Measurements from ENCODE around the gene MIS18A.
"Not testable (repeated sequence)": the region's sequence is repeated elsewhere in the genome, so short reads cannot be mapped to it uniquely, and the experiment has no call there.

MIS18A gene

DNA sequence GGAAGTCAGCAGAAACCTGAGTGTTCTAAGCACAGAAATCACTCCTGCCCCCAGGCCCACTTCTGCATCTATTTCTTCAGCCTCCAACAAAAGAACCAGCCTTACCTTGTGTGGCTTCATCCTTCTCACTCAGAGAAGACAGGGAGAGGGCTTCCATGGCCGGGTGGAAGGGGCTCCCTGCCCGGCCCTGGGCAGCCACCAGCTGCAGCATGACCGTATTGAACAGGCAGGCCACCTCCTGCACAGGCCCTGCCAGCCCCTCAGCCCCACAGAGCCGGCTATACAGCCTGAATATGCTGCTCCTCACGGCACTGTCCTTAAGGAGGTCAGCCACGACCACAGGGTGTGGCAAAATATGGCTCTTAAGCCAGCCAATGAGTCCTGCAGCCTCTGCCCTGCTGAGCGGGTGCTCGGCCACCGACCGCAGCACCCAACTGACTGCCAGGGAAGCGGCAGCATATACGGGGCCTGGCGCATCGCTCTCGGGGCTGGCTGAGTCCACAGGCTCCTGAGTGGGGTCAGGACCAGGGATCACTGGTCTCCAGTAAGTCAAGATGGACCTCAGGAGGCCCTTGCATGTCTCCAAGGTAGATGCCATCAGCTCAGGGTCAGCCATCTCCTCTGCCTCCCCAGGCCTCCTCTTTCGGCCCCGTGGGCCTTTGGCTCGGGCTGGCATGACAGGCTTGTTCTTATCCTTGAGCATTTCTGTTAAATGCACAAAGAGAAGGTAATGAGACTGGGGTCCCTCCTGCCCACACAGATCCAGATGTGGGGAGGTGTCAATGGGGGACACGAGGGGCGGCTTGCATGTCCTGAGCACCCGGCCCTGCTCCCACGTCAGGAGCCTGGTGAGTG lies 37.7 kb upstream of the MIS18A start:
- no peak overlapping the region for H3K27ac ChIP-seq (ENCODE audit: insufficient read depth, low read length, poor library complexity, severe bottlenecking)
- H3K27me3 ChIP-seq (replicated peaks; ENCODE audit: control insufficient read depth, insufficient read depth, low read length, poor library complexity, severe bottlenecking), result no peaks in the 10 kb centered on the region
- peaks cover 69% of the 10 kb centered on the region for H3K36me3 ChIP-seq (ENCODE audit: control insufficient read depth, insufficient read depth, low read length)
- no peak for DNase-seq
- no peaks in the 10 kb centered on the region for H3K9me3 ChIP-seq (ENCODE audit: control insufficient read depth, low read length)
- no peak overlapping the region for H3K4me3 ChIP-seq (ENCODE audit: insufficient read depth, low read depth, low read length, poor library complexity, severe bottlenecking)
- H3K4me1 ChIP-seq (ENCODE audit: control insufficient read depth, insufficient read depth, low read length, poor library complexity, severe bottlenecking), result no peaks in the 10 kb centered on the region

- H3K36me3 ChIP-seq (ENCODE audit: control insufficient read depth, insufficient read depth, low read length), result peaks cover 60% of the 10 kb centered on the region
- no peaks in the 10 kb centered on the region for H3K9me3 ChIP-seq (ENCODE audit: control insufficient read depth, low read length)
- H3K4me3 ChIP-seq (ENCODE audit: insufficient read depth, low read depth, low read length, poor library complexity, severe bottlenecking), result no peak overlapping the region
- H3K4me1 ChIP-seq (ENCODE audit: control insufficient read depth, insufficient read depth, low read length, poor library complexity, severe bottlenecking), result no peaks in the 10 kb centered on the region
- no peaks in the 10 kb centered on the region for H3K27me3 ChIP-seq (replicated peaks; ENCODE audit: control insufficient read depth, insufficient read depth, low read length, poor library complexity, severe bottlenecking)
- no peak overlapping the region for H3K27ac ChIP-seq (ENCODE audit: insufficient read depth, low read length, poor library complexity, severe bottlenecking)
- no peak for DNase-seq
These were observed 36.8 kb upstream of the MIS18A start for GRCh38 chr21:32315511-32316281.

- Histone ChIP-seq H3K36me3 (ENCODE audit: control insufficient read depth, insufficient read depth, low read length) (peaks cover 52% of the 10 kb centered on the region), H3K4me3 (ENCODE audit: insufficient read depth, low read depth, low read length, poor library complexity, severe bottlenecking) (no peak overlapping the region), H3K27me3 (replicated peaks; ENCODE audit: control insufficient read depth, insufficient read depth, low read length, poor library complexity, severe bottlenecking) (no peaks in the 10 kb centered on the region), H3K27ac (ENCODE audit: insufficient read depth, low read length, poor library complexity, severe bottlenecking) (no peak overlapping the region), H3K4me1 (ENCODE audit: control insufficient read depth, insufficient read depth, low read length, poor library complexity, severe bottlenecking) (no peaks in the 10 kb centered on the region), H3K9me3 (ENCODE audit: control insufficient read depth, low read length) (no peaks in the 10 kb centered on the region)
- no peak for DNase-seq
These were observed 36.0 kb upstream of the MIS18A start for GRCh38 chr21:32314806-32315205.

DNA sequence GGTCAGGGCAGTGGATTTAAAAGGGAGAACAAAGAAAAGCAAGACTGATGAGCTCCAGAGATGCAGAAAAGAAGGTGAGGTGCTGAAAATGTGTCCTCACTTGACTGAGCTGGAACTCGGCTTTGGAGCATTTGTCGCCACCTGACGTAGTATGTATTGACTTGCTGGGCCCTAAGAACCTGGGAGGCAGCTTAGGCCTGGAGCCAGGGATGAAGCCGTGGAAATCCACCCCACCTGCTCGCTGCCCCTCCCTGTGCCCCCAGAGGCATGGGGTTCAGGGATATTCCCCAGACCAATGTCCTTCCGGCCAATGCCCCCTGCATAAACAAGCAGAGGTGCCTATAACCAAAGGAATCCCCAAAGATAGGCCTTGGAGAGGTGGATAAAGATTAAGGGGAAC lies 34.1 kb upstream of the MIS18A start:
- no peak overlapping the region for H3K27ac ChIP-seq (ENCODE audit: insufficient read depth, low read length, poor library complexity, severe bottlenecking)
- DNase-seq, result no peak
- H3K9me3 ChIP-seq (ENCODE audit: control insufficient read depth, low read length), result no peaks in the 10 kb centered on the region
- no peaks in the 10 kb centered on the region for H3K4me1 ChIP-seq (ENCODE audit: control insufficient read depth, insufficient read depth, low read length, poor library complexity, severe bottlenecking)
- no peak overlapping the region for H3K4me3 ChIP-seq (ENCODE audit: insufficient read depth, low read depth, low read length, poor library complexity, severe bottlenecking)
- H3K27me3 ChIP-seq (replicated peaks; ENCODE audit: control insufficient read depth, insufficient read depth, low read length, poor library complexity, severe bottlenecking), result no peaks in the 10 kb centered on the region
- H3K36me3 ChIP-seq (ENCODE audit: control insufficient read depth, insufficient read depth, low read length), result peaks cover 36% of the 10 kb centered on the region

DNA sequence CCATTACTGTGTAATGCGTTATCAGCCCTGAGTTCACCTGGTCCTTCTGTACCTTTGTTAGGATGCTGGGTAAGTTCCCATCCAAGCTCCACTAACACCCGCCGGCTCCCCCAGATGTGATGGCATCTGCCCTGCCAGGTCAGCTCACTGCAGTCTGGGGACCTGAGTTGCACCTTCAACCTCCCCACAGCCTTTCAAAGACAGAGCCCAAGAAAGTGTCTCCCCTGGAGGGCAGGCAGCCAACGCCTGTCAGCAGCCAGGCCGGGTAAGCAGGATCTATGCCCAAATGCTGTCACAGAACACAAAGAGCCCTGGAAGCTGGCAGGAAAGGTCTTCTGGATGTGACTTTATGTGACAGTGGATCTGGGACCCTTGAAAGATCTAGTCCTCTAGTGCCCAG lies 33.5 kb upstream of the MIS18A start:
- H3K36me3 ChIP-seq (ENCODE audit: control insufficient read depth, insufficient read depth, low read length), result peaks cover 29% of the 10 kb centered on the region
- H3K27ac ChIP-seq (ENCODE audit: insufficient read depth, low read length, poor library complexity, severe bottlenecking), result no peak overlapping the region
- H3K27me3 ChIP-seq (replicated peaks; ENCODE audit: control insufficient read depth, insufficient read depth, low read length, poor library complexity, severe bottlenecking), result no peaks in the 10 kb centered on the region
- H3K4me3 ChIP-seq (ENCODE audit: insufficient read depth, low read depth, low read length, poor library complexity, severe bottlenecking), result no peak overlapping the region
- H3K9me3 ChIP-seq (ENCODE audit: control insufficient read depth, low read length), result no peaks in the 10 kb centered on the region
- H3K4me1 ChIP-seq (ENCODE audit: control insufficient read depth, insufficient read depth, low read length, poor library complexity, severe bottlenecking), result no peaks in the 10 kb centered on the region
- no peak for DNase-seq

GRCh38 chr21:32311621-32312020 lies 32.8 kb upstream of the MIS18A start:
- Histone ChIP-seq H3K4me3 (ENCODE audit: insufficient read depth, low read depth, low read length, poor library complexity, severe bottlenecking) (no peak overlapping the region), H3K36me3 (ENCODE audit: control insufficient read depth, insufficient read depth, low read length) (peaks cover 22% of the 10 kb centered on the region), H3K27me3 (replicated peaks; ENCODE audit: control insufficient read depth, insufficient read depth, low read length, poor library complexity, severe bottlenecking) (no peaks in the 10 kb centered on the region), H3K4me1 (ENCODE audit: control insufficient read depth, insufficient read depth, low read length, poor library complexity, severe bottlenecking) (no peaks in the 10 kb centered on the region), H3K9me3 (ENCODE audit: control insufficient read depth, low read length) (no peaks in the 10 kb centered on the region), H3K27ac (ENCODE audit: insufficient read depth, low read length, poor library complexity, severe bottlenecking) (no peak overlapping the region)
- no peak for DNase-seq

GRCh38 chr21:32310976-32311375 lies 32.1 kb upstream of the MIS18A start:
- not testable (repeated sequence) for H3K9me3 ChIP-seq (ENCODE audit: control insufficient read depth, low read length); DNase-seq; H3K4me3 ChIP-seq (ENCODE audit: insufficient read depth, low read depth, low read length, poor library complexity, severe bottlenecking); H3K4me1 ChIP-seq (ENCODE audit: control insufficient read depth, insufficient read depth, low read length, poor library complexity, severe bottlenecking); H3K27ac ChIP-seq (ENCODE audit: insufficient read depth, low read length, poor library complexity, severe bottlenecking); H3K27me3 ChIP-seq (replicated peaks; ENCODE audit: control insufficient read depth, insufficient read depth, low read length, poor library complexity, severe bottlenecking)
- H3K36me3 ChIP-seq (ENCODE audit: control insufficient read depth, insufficient read depth, low read length), result peaks cover 16% of the 10 kb centered on the region

- Histone ChIP-seq H3K27ac (ENCODE audit: insufficient read depth, low read length, poor library complexity, severe bottlenecking) (no peak overlapping the region), H3K27me3 (replicated peaks; ENCODE audit: control insufficient read depth, insufficient read depth, low read length, poor library complexity, severe bottlenecking) (no peaks in the 10 kb centered on the region), H3K4me3 (ENCODE audit: insufficient read depth, low read depth, low read length, poor library complexity, severe bottlenecking) (no peak overlapping the region), H3K9me3 (ENCODE audit: control insufficient read depth, low read length) (no peaks in the 10 kb centered on the region), H3K4me1 (ENCODE audit: control insufficient read depth, insufficient read depth, low read length, poor library complexity, severe bottlenecking) (no peaks in the 10 kb centered on the region), H3K36me3 (ENCODE audit: control insufficient read depth, insufficient read depth, low read length) (peaks cover 8% of the 10 kb centered on the region)
- no peak for DNase-seq
These were observed 31.1 kb upstream of the MIS18A start for GRCh38 chr21:32309906-32310460.

- H3K27me3 ChIP-seq (replicated peaks; ENCODE audit: control insufficient read depth, insufficient read depth, low read length, poor library complexity, severe bottlenecking), result no peaks in the 10 kb centered on the region
- H3K27ac ChIP-seq (ENCODE audit: insufficient read depth, low read length, poor library complexity, severe bottlenecking), result no peak overlapping the region
- no peaks in the 10 kb centered on the region for H3K4me1 ChIP-seq (ENCODE audit: control insufficient read depth, insufficient read depth, low read length, poor library complexity, severe bottlenecking)
- no peak for DNase-seq
- no peaks in the 10 kb centered on the region for H3K9me3 ChIP-seq (ENCODE audit: control insufficient read depth, low read length)
- peaks cover 8% of the 10 kb centered on the region for H3K36me3 ChIP-seq (ENCODE audit: control insufficient read depth, insufficient read depth, low read length)
- no peak overlapping the region for H3K4me3 ChIP-seq (ENCODE audit: insufficient read depth, low read depth, low read length, poor library complexity, severe bottlenecking)
These were observed 29.8 kb upstream of the MIS18A start for GRCh38 chr21:32308696-32309095.

GRCh38 chr21:32307706-32308105 lies 28.9 kb upstream of the MIS18A start:
- no peaks in the 10 kb centered on the region for H3K9me3 ChIP-seq (ENCODE audit: control insufficient read depth, low read length)
- H3K36me3 ChIP-seq (ENCODE audit: control insufficient read depth, insufficient read depth, low read length), result peaks cover 6% of the 10 kb centered on the region
- no peak for DNase-seq
- H3K4me1 ChIP-seq (ENCODE audit: control insufficient read depth, insufficient read depth, low read length, poor library complexity, severe bottlenecking), result no peaks in the 10 kb centered on the region
- no peak overlapping the region for H3K4me3 ChIP-seq (ENCODE audit: insufficient read depth, low read depth, low read length, poor library complexity, severe bottlenecking)
- H3K27ac ChIP-seq (ENCODE audit: insufficient read depth, low read length, poor library complexity, severe bottlenecking), result no peak overlapping the region
- H3K27me3 ChIP-seq (replicated peaks; ENCODE audit: control insufficient read depth, insufficient read depth, low read length, poor library complexity, severe bottlenecking), result no peaks in the 10 kb centered on the region
